ENCODE results near the gene SLCO2B1.

SLCO2B1 gene

DNA sequence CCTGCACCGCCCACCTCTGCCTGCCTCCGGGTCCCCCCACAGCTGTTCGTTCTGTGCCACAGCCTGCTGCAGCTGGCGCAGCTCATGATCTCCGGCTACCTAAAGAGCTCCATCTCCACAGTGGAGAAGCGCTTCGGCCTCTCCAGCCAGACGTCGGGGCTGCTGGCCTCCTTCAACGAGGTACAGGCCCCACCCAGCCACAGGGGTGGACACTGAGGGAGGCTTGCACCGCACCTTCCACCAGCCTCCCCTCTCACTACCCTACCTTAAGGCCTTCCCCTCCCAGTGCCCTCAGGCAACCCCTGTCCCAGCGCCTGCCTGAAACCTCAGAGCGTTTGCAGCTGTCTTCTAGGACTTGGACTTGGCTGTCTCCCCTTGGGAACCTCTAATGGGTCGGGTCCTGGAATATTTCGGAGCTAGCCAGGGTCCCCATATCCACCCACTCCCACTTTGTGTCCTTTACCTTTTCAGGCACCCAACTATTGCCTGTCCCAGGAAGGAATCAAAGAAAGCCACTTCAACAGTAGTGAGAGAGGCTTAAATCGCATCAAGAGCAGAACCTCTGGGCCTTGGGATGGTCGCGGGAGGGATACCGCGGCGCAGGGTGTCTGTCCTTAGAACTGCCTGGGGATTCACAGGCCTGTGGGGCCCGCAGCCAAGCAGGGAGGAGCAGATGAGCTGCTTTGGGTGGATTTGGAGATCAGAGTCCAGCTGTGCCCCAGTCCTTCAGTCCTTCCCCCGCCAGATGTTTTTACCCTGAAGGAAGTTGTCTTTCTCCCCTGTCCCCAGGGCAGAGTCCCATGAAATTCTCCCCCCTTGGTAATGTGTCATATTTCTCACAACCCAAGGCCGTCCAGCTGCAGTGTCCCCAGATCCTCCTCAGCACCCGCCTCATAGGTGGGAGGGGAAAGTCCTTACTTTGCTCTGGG lies 13.3 kb downstream of the SLCO2B1 start:
- DNase-seq = no peak

DNA sequence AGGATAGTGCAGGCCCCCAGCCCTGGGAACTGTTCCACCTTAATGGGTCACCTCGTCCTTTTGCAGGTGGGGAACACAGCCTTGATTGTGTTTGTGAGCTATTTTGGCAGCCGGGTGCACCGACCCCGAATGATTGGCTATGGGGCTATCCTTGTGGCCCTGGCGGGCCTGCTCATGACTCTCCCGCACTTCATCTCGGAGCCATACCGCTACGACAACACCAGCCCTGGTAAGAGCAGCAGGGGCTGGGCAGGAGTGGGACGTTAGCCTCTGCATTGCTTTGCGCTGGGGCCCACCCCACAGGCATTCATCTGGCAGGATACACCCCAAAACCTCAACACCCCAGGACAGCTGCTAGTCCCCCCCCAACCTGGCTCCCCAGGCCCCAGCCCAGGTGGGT lies 14.8 kb downstream of the SLCO2B1 start:
- no peak for DNase-seq

DNA sequence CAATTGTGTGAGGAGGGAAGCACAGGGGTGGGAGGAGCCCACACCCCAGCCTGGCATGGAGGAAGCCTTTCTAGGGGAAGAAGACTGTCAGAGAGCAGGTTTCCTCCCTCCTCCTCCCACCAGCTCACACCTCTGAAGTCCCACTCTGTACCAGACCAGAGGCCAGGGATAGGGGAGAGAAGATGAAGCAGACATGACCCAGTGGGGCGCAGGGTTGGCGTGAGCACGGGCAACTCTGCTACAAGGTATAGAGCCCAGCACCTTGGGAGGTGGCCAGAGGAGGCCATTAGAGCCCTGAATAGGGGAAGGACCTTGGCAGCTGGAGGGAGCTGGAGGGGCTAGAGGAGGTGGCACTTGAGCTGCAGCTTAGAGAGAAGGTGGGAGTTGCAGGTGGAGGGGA lies 15.9 kb downstream of the SLCO2B1 start:
- DNase-seq = no peak

DNA sequence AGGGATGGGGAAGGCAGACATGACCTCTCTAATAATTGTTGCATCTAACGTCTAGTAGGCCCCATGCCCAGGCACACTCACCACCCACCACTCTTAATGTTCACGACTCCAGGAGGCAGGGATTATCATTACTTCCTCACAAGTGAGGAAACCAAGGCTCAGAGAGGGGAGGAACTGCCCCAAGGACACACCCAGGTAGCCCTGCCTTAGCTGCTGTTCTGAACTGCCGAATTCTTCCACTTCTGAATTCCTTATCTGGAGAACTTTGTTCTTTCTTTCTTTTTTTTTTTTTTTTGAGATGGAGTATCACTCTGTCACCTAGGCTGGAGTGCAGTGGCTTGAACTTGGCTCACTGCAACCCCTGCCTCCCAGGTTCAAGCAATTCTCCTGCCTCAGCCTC lies 16.7 kb downstream of the SLCO2B1 start:
- DNase-seq = no peak

DNA sequence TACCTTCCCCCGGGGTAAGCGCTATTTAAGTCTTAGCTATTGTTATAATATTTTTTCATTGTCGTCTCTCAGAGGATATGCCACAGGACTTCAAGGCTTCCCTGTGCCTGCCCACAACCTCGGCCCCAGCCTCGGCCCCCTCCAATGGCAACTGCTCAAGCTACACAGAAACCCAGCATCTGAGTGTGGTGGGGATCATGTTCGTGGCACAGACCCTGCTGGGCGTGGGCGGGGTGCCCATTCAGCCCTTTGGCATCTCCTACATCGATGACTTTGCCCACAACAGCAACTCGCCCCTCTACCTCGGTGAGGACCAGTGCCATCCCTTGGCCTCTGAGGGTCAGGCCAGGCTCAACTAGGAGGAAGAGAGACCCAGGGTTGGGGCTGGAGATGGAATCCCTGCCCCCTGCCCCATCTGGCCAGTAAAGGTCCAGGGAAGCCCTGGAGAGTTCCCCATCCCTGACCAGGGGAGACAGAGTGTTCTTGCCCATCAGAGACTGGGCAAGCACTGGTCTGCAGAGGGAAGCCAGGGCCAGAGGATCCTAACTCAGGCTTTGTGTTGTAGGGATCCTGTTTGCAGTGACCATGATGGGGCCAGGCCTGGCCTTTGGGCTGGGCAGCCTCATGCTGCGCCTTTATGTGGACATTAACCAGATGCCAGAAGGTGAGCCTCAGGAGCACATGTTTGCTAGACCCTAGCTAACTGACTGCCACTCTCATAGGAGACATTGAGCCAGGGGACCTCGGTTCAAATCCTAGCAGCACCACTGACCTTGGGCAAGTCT lies 18.4 kb downstream of the SLCO2B1 start:
- no peak for DNase-seq

DNA sequence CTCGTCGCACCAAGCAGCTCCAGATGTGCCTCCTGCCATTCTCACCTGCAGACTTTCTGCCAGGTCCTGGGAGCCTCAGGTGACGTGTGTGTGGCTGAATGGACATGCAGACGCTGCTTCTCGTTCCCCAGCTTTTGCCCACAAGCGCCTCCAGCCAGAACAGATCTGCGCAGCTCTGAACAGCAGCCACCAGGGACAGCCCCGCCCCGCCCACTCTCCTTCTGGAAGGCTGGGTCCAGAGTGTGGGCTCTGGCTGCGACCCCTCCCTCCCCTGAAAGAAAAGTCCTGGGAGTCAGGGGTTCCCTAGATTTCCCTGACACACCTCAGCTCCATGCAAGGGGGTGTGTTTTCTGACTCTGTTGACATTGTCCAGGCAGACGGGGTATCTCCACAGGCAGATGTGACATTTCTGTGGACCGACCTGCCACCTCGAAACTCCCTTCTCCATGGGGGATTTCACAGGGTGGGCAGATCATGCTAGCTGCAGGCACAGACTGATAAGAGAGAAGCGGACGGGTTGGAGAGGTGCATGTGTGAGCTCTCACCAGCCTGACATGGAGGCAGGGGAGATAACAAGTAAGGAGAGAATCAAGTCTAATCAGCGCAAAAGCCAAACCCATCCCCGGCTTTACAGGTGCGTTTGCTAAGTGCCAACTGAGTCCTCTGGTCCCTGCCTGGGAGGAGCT lies 19.8 kb downstream of the SLCO2B1 start:
- no peak for DNase-seq

DNA sequence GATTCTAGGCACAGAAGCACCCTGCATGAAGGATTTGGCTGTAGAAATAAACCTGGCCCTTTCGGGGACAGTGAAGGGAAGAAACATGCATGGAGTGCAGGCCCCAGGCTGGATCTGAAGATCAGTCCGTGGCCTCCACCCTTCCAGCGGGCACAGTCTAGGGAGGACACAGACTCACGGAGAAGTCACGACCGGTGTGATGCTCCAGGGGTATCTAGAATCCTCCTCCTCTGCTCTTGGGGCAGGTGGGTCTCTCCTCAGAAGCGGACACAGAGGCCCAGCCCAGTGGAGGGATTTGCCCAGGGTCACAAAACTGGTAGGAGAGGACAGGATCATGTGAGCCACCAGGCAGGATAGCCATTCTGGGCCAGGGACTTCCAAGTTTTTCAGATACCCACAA lies 22.4 kb downstream of the SLCO2B1 start:
- DNase-seq = no peak

DNA sequence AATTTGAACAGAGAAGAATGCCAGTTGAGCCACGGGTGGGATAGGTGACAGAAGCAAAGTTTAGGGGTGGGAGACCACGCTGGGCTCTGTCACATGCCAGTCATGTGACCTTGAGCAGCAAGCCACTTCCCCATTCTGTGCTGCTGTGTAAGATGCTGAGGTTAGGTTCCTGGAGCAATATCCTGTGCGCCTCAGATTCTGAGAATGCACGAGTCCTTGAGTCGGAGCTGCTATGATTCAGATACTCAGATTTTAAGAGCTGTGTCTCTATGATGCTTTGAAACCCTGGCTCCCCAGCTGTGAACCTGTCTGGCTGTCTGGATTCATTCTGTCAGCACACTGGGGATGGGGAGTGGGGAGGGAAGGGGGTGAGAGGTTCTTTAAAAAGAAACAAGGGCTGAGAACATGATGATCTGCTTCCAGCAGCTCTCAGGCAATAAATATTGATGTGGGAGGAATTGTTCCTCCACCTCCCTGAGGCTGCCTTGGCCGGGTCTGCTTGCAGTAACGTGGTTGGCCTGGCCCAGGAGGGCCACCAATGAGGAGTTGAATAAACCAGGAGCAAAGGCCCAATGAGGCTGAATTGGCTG lies 24.0 kb downstream of the SLCO2B1 start:
- peak; percentile 72 for DNase-seq

DNA sequence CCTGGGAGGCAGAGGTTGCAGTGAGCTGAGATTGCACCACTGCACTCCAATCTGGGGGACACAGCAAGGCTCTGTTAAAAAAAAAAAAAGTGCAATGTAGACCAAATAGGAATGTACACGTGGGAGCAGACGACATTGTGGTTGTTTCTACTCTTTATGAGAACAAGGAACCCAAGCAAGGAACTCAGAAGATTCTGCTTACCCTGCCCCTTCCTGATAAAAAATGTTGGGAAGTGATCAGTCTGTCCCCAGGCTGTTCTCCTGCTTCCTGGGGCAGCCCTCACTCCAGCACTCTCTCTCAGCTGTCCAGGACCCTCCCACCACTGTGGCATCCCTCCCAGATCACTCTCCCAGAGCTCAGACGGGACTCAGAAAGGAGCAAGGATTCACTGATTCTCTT lies 31.8 kb downstream of the SLCO2B1 start:
- DNase-seq = no peak

DNA sequence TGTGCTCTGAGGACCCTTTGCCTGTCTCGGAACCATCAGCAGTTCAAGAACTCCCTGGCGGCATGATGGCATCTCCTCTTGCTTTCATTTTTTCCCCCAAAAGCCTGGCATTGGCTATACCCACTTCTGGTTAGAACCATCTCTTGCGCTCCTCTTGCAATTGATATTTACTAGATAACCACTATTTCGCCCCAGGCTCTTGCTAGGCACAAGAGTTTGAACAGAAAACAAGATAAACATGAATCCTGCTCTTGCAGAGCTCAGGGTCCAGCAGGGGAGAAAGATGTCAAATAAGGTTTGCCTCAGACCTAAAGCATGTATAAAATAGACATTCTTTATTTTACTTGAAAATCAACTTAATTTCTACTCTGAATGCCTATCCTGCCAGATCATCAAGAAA lies 33.1 kb downstream of the SLCO2B1 start:
- no peak for DNase-seq

DNA sequence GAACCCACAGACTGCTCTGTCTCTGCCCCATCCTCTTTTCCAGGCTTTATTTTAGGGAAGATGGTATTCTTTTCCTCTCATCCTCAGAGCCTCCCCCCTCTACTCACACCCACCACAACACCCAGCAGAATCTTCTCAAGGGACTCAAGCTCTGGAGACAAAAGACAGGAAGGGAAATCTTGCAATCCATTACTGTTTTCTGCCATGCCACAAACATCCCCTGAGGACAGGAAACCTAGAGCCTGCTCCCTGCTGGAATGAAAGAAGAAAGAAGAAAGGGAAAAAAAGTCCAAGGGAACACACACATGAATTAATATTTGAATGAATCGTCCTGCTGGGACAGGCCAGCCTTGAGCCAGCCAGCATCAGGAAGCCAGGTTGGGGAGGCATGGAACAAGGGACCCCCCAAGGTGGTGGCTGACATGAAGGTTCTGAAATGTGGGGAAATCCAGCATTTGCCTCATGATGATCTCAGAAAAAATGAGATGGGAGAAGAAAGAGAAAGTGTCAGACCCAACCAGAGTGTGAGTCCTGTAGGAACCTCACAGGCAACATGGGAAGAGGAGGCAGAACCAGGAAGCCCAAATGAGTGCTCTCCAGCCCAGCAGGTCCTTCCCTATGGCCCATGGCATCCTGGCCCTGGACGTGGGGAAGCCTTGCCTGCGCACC lies 34.0 kb downstream of the SLCO2B1 start:
- no peak for DNase-seq

DNA sequence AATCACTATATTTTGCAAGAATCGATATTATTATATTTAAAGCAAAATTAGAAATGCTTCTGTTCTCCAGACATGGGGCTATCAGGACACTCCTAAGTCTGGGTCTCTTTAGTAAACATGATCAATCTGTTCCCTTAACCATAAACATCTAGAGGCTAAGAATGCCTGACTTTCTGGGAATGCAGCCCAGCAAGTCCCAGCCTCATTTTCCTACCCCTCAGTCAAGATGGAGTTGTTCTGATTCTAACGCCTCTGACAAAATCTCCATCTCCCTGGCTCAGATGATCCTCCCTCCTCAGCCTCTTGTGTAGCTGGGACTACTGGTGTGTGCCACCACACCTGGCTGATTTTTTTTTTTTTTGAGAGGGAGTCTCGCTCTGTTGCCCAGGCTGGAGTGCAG lies 35.0 kb downstream of the SLCO2B1 start:
- DNase-seq = no peak

DNA sequence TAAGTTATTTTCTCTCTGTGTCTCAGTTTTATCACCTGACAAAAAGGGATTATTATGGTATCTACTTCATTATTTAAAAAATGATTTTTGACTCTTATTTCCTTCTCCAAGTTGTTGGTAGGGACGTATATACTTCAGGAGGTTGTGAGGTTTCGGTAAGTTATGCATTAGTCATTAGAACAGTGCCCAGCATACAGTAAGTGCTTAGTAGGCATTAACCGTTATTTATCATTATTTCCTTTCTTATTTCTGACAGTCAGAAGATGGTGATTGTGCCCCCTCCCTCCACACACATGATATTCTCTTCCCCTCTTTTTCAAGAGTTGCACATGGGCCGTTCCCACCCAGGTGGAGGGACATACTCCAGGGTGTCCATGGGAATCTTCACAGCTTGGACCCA lies 36.1 kb downstream of the SLCO2B1 start:
- no peak for DNase-seq

DNA sequence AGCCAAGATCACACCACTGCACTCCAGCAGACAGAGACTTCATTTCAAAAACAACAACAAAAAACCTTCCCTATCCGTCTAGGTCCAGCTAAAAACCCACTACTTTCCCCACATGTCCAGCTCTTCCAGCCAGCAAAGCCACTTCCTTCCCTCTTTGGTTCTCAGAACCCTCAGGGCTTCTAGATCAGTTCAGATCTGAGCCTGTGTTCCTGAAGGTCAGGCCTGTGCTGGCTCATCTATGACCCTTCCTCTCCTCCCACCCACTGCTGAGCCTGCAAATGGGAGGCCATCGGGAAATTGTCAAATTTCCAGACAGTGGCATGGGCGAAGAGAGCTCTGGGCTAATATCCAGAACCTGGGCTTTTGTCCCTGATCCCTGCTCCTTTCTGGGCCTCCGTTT lies 37.8 kb downstream of the SLCO2B1 start:
- no peak for DNase-seq

DNA sequence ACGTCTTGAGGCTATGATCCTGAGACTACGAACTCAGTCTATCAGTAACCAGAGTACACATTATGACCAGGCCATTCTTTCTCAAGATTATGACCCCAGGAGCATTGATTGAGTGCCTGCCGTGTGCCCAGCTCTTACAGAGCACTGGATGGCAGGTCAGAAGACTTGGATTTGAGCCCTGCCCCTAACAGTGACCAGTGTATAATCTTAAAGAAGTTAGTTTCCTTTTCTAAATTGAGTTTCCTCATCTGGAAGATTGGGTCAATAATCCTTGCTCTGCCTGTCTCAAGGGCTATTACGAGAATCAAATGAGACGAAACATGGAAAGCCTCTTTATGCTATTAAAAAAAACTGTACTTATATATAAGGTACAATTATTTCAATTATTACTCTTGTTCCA lies 38.2 kb downstream of the SLCO2B1 start:
- no peak for DNase-seq

DNA sequence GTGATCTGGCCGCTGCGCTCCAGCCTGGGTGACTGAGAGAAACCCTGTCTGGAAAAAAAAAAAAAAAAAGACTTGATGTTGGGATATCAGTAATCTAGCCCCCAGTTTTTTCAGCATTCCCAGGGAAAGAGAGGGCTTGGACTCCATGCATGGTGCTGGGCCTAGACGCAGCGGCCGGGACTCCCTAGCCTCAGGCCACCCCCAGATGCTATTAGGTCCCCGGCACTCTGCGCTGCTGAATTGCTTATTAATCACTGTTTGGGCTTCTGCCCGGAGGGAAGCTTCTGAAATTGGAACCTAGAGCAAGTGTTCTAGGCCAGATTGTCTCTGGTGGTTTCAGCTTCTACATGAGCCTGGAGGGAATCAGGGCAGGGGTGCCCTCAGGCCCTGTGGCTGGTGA lies 39.0 kb downstream of the SLCO2B1 start:
- DNase-seq = no peak

DNA sequence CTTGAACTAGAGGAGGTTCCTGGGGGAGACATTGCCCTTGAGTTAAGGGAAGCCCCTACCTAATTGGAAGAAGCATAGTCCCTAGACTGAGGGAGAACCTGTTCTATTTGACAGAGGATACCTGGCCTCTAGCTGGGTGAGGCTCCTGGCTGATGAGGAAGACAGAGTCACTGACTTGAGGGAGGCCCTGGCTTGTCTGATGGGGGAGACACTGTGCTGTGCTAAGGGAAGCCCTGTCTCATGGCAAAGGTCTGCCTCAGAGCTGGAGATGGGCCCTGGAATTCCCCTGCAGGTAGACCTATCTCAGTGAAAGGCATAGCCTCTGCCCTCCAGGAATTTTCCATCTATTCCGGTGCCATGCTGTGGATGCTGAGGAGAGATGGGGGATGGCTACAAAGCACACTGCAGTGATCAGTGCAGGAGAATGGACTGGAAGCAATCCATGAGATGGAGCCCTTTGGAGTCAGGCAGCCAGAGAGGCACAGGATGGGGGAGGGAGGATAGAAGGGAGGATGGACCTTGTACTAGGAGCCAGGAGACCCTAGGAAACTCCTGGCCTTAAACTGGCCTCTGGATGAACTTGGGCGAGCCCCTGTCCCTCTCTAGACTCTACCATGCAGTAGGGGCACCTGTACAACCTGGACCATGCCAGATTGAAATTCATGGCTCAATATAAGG lies 39.9 kb downstream of the SLCO2B1 start:
- DNase-seq = no peak

DNA sequence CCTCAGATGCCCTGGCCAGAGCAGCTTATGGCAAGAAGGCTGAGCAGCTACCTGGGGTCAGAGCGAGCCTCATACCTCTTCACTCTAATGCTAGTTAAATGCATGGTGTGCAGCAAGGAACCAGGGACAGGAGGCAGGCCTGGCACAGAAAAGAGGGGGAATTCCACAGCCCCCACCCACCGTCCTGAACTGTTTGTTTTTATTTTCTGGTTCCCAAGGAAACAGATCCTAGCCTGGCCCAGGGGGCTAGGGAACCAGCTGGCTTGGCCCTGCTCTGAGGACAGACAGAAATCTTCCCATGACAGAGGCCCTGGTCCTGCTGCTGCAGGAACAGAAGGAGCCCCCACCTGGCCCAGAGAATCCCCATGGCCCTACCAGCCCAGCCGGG lies 40.4 kb downstream of the SLCO2B1 start:
- no peak for DNase-seq

DNA sequence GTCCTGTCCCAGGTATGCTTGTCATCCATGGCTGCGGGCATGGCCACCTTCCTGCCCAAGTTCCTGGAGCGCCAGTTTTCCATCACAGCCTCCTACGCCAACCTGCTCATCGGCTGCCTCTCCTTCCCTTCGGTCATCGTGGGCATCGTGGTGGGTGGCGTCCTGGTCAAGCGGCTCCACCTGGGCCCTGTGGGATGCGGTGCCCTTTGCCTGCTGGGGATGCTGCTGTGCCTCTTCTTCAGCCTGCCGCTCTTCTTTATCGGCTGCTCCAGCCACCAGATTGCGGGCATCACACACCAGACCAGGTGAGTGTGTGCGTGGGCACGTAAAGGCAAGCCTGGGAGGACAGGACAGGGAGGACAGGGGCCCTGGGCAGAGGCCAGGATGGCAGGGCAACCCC lies 42.4 kb downstream of the SLCO2B1 start:
- no peak for DNase-seq

DNA sequence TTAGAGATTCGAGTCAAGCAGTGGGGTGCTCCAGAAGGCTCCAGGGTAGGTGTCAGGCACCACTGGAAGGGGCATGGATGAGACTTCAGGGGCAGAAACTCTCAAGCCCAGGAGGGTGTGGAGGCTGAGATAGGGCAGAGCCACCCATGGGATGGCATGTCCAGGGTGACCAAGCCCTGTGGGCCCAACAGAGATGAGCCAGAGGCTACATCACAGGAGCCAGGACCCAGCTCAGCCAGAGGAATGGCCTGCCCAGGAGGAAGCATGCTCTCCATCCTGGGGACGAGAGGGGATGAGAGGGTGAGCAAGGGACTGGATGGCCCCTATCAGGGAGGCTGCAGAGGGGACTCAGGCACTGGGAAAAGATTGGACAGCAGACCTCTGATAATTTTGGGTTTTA lies 42.8 kb downstream of the SLCO2B1 start:
- DNase-seq = no peak

DNA sequence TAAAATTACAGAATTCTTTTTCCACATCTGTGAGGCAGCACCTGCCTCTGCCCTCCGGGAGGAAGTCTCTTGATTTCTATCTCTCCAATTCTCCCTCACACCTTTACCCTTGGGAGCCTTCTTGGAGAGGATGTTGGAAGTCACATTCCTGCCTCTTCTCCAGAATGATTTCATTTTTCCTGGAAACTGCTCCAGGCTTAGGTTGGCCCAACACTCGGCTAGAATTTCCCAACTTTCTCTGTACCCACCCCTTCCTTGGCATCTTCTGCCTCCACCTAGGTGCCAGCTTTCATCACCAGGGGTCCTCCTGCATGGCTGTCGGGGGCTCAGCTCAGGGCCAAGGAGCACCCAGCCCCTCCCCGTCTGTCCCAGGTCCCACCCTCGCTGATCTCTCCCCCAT lies 43.2 kb downstream of the SLCO2B1 start:
- DNase-seq = no peak
